GM13977 (cell line): ENCODE results near the gene DGKH.

Experiments
- DNase-seq: peaks from one replicate; pipeline ENCODE4 v3.0.0; 2012; ENCODE audit warnings: low spot score
- CTCF ChIP-seq: IDR thresholded peaks from 2 replicates; pipeline ENCODE4 v1.5.1; 2012; ENCODE audit warnings: mild to moderate bottlenecking, control low read depth; ENCODE audit not compliant: insufficient read depth; ENCODE audit errors: extremely low read depth, missing control alignments
- in situ Hi-C: fragments of 300-500 bp; cut with MboI; formaldehyde crosslinking; loops from one replicate; pipeline ENCODE4 v1.12.0; 2022; ENCODE audit warnings: low sequenced_read_pairs, low pct_unique_long_range_greater_than_20kb, mixed read lengths, inconsistent platforms; ENCODE audit not compliant: unreplicated experiment

Gene DGKH

GRCh38 chr13:42168496-42168895 is 120.0 kb downstream of the DGKH start:
- DNase-seq = no peak
- in situ Hi-C loops = no loop called here
- TF ChIP-seq CTCF = no peak

GRCh38 chr13:42170029-42170428 is 121.6 kb downstream of the DGKH start:
- no peak for TF ChIP-seq CTCF
- in situ Hi-C loops = no loop called here
- DNase-seq = no peak

- no peak for DNase-seq
- no peak for TF ChIP-seq CTCF
- in situ Hi-C loops = no loop called here
Measured at GRCh38 chr13:42173789-42174343, 125.4 kb downstream of the DGKH start.

GRCh38 chr13:42174344-42175162 is 126.1 kb downstream of the DGKH start:
- DNase-seq = no peak
- in situ Hi-C loops = no loop called here
- no peak for TF ChIP-seq CTCF

- in situ Hi-C loops = no loop called here
- TF ChIP-seq CTCF = no peak
- DNase-seq = no peak
Measured at GRCh38 chr13:42176294-42176693, 127.8 kb downstream of the DGKH start.

GRCh38 chr13:42177189-42177588 is 128.7 kb downstream of the DGKH start:
- in situ Hi-C loops = no loop called here
- DNase-seq = no peak
- TF ChIP-seq CTCF = no peak
